Activated CD8-positive, alpha-beta memory T cell treated with anti-CD3 and anti-CD28 coated beads, Interleukin-2, amount 50 U/mL, for 24 hours (primary cell): Measurements from ENCODE around the gene MOSPD3.

Experiments
- DNase-seq: peaks from one replicate; pipeline ENCODE4 v3.0.0-alpha.2; 2020; ENCODE audit errors: extremely low read depth

MOSPD3 gene

GRCh38 chr7:100575746-100576383, 36.5 kb upstream of the MOSPD3 start:
- DNase-seq = no peak

GRCh38 chr7:100576384-100576993, 35.9 kb upstream of the MOSPD3 start:
- DNase-seq = no peak

- no peak for DNase-seq
Observed at GRCh38 chr7:100577103-100577502, 35.2 kb upstream of the MOSPD3 start.

- no peak for DNase-seq
Observed at GRCh38 chr7:100577507-100577906, 34.8 kb upstream of the MOSPD3 start.

GRCh38 chr7:100578246-100579183, 33.8 kb upstream of the MOSPD3 start:
- DNase-seq = no peak

GRCh38 chr7:100580466-100581283, 31.7 kb upstream of the MOSPD3 start:
- DNase-seq = no peak

- no peak for DNase-seq
Observed at GRCh38 chr7:100582041-100582579, 30.2 kb upstream of the MOSPD3 start.

- no peak for DNase-seq
Observed at GRCh38 chr7:100582650-100583049, 29.7 kb upstream of the MOSPD3 start.

- DNase-seq = no peak
Observed at GRCh38 chr7:100583132-100584053, 28.9 kb upstream of the MOSPD3 start.

GRCh38 chr7:100584054-100584682, 28.2 kb upstream of the MOSPD3 start:
- DNase-seq = no peak

GRCh38 chr7:100584683-100585510, 27.4 kb upstream of the MOSPD3 start:
- DNase-seq = no peak

GRCh38 chr7:100585511-100586265, 26.7 kb upstream of the MOSPD3 start, which contains the start of gene LRCH4:
TSS of gene LRCH4 (minus strand) at chr7:100586129. CDS start at chr7:100586100, 29 bp downstream.
- no peak for DNase-seq

- peak; percentile 99 for DNase-seq
Observed at GRCh38 chr7:100586266-100587025, 25.9 kb upstream of the MOSPD3 start, which contains the start of gene FBXO24. TSS of gene FBXO24 (plus strand) at chr7:100586328. CDS start at chr7:100586626, 298 bp downstream.

GRCh38 chr7:100588438-100588837, 23.9 kb upstream of the MOSPD3 start:
- DNase-seq = no peak

GRCh38 chr7:100589341-100589947, 22.9 kb upstream of the MOSPD3 start:
- DNase-seq = no peak

- no peak for DNase-seq
Observed at GRCh38 chr7:100590077-100590737, 22.1 kb upstream of the MOSPD3 start.
